IMR-90 (cell line): ENCODE results near the gene HNRNPAB. TPM values are rescaled to one million over a fixed set of nuclear protein-coding genes. Genes with fewer than 3 reads are reported as not detected.

Source experiments
- ATAC-seq: fragments of 200-7000 bp; cut with Tn5 transposase; 2 replicates; pipeline ENCODE4 v1.9.1; 2020; ENCODE audit warnings: low read depth, mild to moderate bottlenecking, moderate library complexity
- BruUV-seq: library from RNA; stranded (reverse); fragments of 400-500 nt; replicated peaks from 2 replicates; lab custom pipeline; 2021; lab: Mats Ljungman, UMichigan
- CTCF ChIA-PET: fragments of 300-600 bp; formaldehyde crosslinking; extraction: SDS; loops from one replicate; lab custom pipeline; 2021; ENCODE audit warnings: antibody characterized with exemption; lab: Yijun Ruan, JAX
- POLR2A ChIA-PET: fragments of 300-600 bp; sonication (Branson Sonifier 250); formaldehyde crosslinking; loops from one replicate; lab custom pipeline; 2022; ENCODE audit warnings: antibody characterized with exemption; ENCODE audit not compliant: unreplicated experiment; lab: Charles Lee
- DNase-seq: peaks from one replicate; pipeline ENCODE4 v3.0.0; 2013
- H2AFZ ChIP-seq: replicated peaks from 2 replicates; pipeline ENCODE3; 2013; ENCODE audit warnings: low read length, mild to moderate bottlenecking; ENCODE audit not compliant: poor library complexity
- H2AK5ac ChIP-seq: 2 replicates; pipeline ENCODE4 v1.6.1; 2013; ENCODE audit warnings: low read depth, low read length, inconsistent platforms
- H2AK9ac ChIP-seq: replicated peaks from 2 replicates; pipeline ENCODE3; 2013; ENCODE audit warnings: mild to moderate bottlenecking, low read depth, low read length, moderate library complexity; ENCODE audit not compliant: poor library complexity
- H2BK120ac ChIP-seq: 2 replicates; pipeline ENCODE4 v1.6.1; 2013; ENCODE audit warnings: low read depth, low read length, inconsistent platforms
- H2BK15ac ChIP-seq: 3 replicates; pipeline ENCODE4 v1.6.1; 2013; ENCODE audit warnings: low read depth, low read length, inconsistent platforms
- H2BK20ac ChIP-seq: 2 replicates; pipeline ENCODE4 v1.6.1; 2013; ENCODE audit warnings: low read depth, mild to moderate bottlenecking, inconsistent platforms, low read length, moderate library complexity
- H2BK5ac ChIP-seq: 2 replicates; pipeline ENCODE4 v1.6.1; 2013; ENCODE audit warnings: mild to moderate bottlenecking, low read depth, low read length, inconsistent platforms; ENCODE audit not compliant: poor library complexity, severe bottlenecking
- H3K14ac ChIP-seq: replicated peaks from 2 replicates; pipeline ENCODE4 v1.6.1; 2013; ENCODE audit warnings: low read depth, low read length, inconsistent platforms
- H3K18ac ChIP-seq: 2 replicates; pipeline ENCODE4 v1.6.1; 2013; ENCODE audit warnings: low read depth, low read length, control low read depth
- H3K23ac ChIP-seq: 2 replicates; pipeline ENCODE4 v1.6.1; 2013; ENCODE audit warnings: low read depth, low read length, inconsistent platforms
- H3K27ac ChIP-seq: 2 replicates; pipeline ENCODE4 v1.5.1; 2013; ENCODE audit warnings: mild to moderate bottlenecking, control low read depth, low read length; ENCODE audit not compliant: insufficient read depth
- H3K27me3 ChIP-seq: 2 replicates; pipeline ENCODE4 v1.6.1; 2013; ENCODE audit warnings: low read length; ENCODE audit not compliant: control insufficient read depth, insufficient read depth
- H3K36me3 ChIP-seq: 2 replicates; pipeline ENCODE4 v1.6.1; 2013; ENCODE audit warnings: low read length, mixed read lengths; ENCODE audit not compliant: control insufficient read depth, insufficient read depth
- H3K4ac ChIP-seq: 2 replicates; pipeline ENCODE4 v1.6.1; 2013; ENCODE audit warnings: low read depth, low read length, inconsistent platforms
- H3K4me1 ChIP-seq: 2 replicates; pipeline ENCODE4 v1.6.1; 2013; ENCODE audit warnings: low read length, mixed read lengths; ENCODE audit not compliant: control insufficient read depth, insufficient read depth
- H3K4me2 ChIP-seq: 2 replicates; pipeline ENCODE4 v1.6.1; 2013; ENCODE audit warnings: low read depth, mild to moderate bottlenecking, control low read depth, low read length, moderate library complexity
- H3K4me3 ChIP-seq: 2 replicates; pipeline ENCODE4 v1.5.1; 2013; ENCODE audit warnings: low read depth, mild to moderate bottlenecking, control low read depth, low read length, moderate library complexity; ENCODE audit not compliant: insufficient read depth
- H3K56ac ChIP-seq: 2 replicates; pipeline ENCODE4 v1.6.1; 2013; ENCODE audit warnings: low read length, inconsistent platforms; ENCODE audit not compliant: insufficient read depth; ENCODE audit errors: extremely low read depth
- H3K79me1 ChIP-seq, 2 experiments: 2 replicates each; pipeline ENCODE4 v1.6.1; 2013; ENCODE audit warnings: low read length in 2 of 2, inconsistent platforms in 1 of 2, low read depth in 1 of 2
- H3K9ac ChIP-seq: 2 replicates; pipeline ENCODE4 v1.6.1; 2013; ENCODE audit warnings: low read depth, low read length, control low read depth
- H3K9me1 ChIP-seq: 2 replicates; pipeline ENCODE4 v1.6.1; 2013; ENCODE audit warnings: low read length, inconsistent platforms; ENCODE audit not compliant: insufficient read depth
- H3K9me3 ChIP-seq: 2 replicates; pipeline ENCODE4 v1.6.1; 2013; ENCODE audit warnings: low read length; ENCODE audit not compliant: control insufficient read depth, insufficient read depth
- H4K20me1 ChIP-seq: 2 replicates; pipeline ENCODE4 v1.6.1; 2013; ENCODE audit warnings: low read length, inconsistent platforms; ENCODE audit not compliant: insufficient read depth
- H4K5ac ChIP-seq: 2 replicates; pipeline ENCODE4 v1.6.1; 2013; ENCODE audit warnings: mild to moderate bottlenecking, low read depth, low read length, control low read depth
- H4K8ac ChIP-seq, 2 experiments: 2 replicates each; pipeline ENCODE4 v1.6.1; 2013; ENCODE audit warnings: low read depth in 2 of 2, low read length in 2 of 2, control low read depth in 1 of 2, inconsistent platforms in 1 of 2
- H4K91ac ChIP-seq: 2 replicates; pipeline ENCODE4 v1.6.1; 2013; ENCODE audit warnings: low read depth, low read length, inconsistent platforms; ENCODE audit not compliant: insufficient read depth
- BHLHE40 ChIP-seq: fragments of 150-350 bp; IDR thresholded peaks from 2 replicates; pipeline ENCODE4 v1.6.1; 2016; ENCODE audit warnings: mild to moderate bottlenecking, low read depth, low read length
- ELK1 ChIP-seq: fragments of 150-350 bp; IDR thresholded peaks from 2 replicates; pipeline ENCODE4 v1.6.1; 2016; ENCODE audit warnings: low read depth, mild to moderate bottlenecking, low read length, moderate library complexity, borderline replicate concordance
- POLR2A ChIP-seq: IDR thresholded peaks from 2 replicates; pipeline ENCODE4 v1.6.1; 2012; ENCODE audit warnings: mild to moderate bottlenecking, low read depth, low read length
- RFX5 ChIP-seq: IDR thresholded peaks from 2 replicates; pipeline ENCODE4 v1.8.0; 2012; ENCODE audit warnings: low read depth, mild to moderate bottlenecking, low read length, moderate library complexity
- SMC3 ChIP-seq: fragments of 150-350 bp; IDR thresholded peaks from 2 replicates; pipeline ENCODE4 v1.6.1; 2016; ENCODE audit warnings: low read depth, mild to moderate bottlenecking, antibody characterized with exemption, low read length, moderate library complexity
- WGBS, 2 experiments: methylation state at CpG; one replicate each; pipeline versions ENCODE4 v1.1.5 to v1.1.7; 2013; ENCODE audit warnings: missing lambda C conversion rate in 2 of 2; ENCODE audit not compliant: insufficient read length in 1 of 2; ENCODE audit errors: extremely low coverage in 2 of 2; 5-methylcytosine and 5-hydroxymethylcytosine counted together
- dilution Hi-C: fragments of 300-500 bp; cut with HindIII; formaldehyde crosslinking; loops from one replicate; pipeline ENCODE4 v1.14.3; 2018; ENCODE audit warnings: low sequenced_read_pairs; ENCODE audit not compliant: unreplicated experiment
- in situ Hi-C: fragments of 300-500 bp; cut with MboI; formaldehyde crosslinking; loops from 3 replicates; pipeline ENCODE4 v1.14.3; 2019; ENCODE audit warnings: low sequenced_read_pairs, inconsistent platforms, mixed read lengths
- intact Hi-C: fragments of 100-400 bp; cut with micrococcal nuclease; formaldehyde crosslinking; loops from 2 replicates; pipeline ENCODE4 v1.10.0; 2022
- polyA plus RNA-seq, 3 experiments: library from polyadenylated mRNA; depleted of rRNA; stranded (reverse); fragments of >200 nt; gene quantifications; 2 replicates each; pipeline ENCODE4 v1.2.3, GENCODE V29; 2012; ENCODE audit warnings: low replicate concordance in 1 of 3
- total RNA-seq: library from RNA; depleted of rRNA; stranded (reverse); fragments of >200 nt; gene quantifications from 2 replicates; pipeline ENCODE4 v1.2.3, GENCODE V29; 2012
- TF ChIP-seq, protein P1 (sequence below): fragments of 150-350 bp; IDR thresholded peaks from 2 replicates; pipeline ENCODE4 v1.6.1; 2017; ENCODE audit warnings: mild to moderate bottlenecking, antibody characterized with exemption, low read length, low read depth
- TF ChIP-seq, protein P2 (sequence below): conservative IDR thresholded peaks from 2 replicates; pipeline ENCODE4 v1.5.1; 2012; ENCODE audit warnings: mild to moderate bottlenecking, low read depth, low read length, improper control_type of control experiment

The HNRNPAB gene
- total and polyA plus RNA-seq, 2 of the 4 experiments (the other 2 are of a cell fraction), result 32.1 to 128 TPM

DNA sequence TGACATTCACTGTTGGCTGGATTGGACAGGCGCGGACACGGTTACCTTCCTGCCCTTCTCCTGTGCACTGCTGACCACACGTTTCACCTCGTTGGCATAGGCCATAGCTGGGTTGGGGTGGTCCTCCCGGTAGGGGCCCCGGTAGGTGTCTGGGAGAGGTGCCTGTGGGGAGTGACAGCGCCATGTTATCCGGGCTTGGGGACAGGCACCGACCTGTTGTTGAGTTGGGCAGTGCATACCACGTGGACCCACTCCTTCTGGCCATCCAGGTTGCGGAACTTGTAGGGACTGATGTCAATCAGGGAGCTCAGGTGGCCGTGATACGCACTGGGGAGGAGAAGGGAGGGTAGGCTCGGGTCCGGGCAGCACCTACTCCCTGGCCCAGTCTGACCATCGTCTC is 20.1 kb downstream of the HNRNPAB start:
- Histone ChIP-seq H3K56ac (no peak overlapping the region), H4K20me1 (peaks cover 5% of the 10 kb centered on the region; the same call in 1 of the 2 replicates), H3K9me3 (0 out of 2 replicates have a peak, but pooled peaks cover 2% of the 10 kb centered on the region), H3K27ac (no peak overlapping the region), H3K4me1 (no peaks in the 10 kb centered on the region), H4K91ac (no peak overlapping the region), H3K79me1 (peaks cover 3 to 61% of the 10 kb centered on the region in 2 experiments; a peak in 3 of 4 replicates), H3K18ac (no peak overlapping the region), H2BK5ac (no peak overlapping the region), H4K8ac (no peak overlapping the region), H3K36me3 (peaks cover 51% of the 10 kb centered on the region), H2BK15ac (no peak overlapping the region), H3K4ac (no peak overlapping the region), H3K4me3 (no peak overlapping the region), H2AK5ac (no peak overlapping the region), H2BK20ac (no peak overlapping the region), H2BK120ac (no peak overlapping the region), H4K5ac (no peak overlapping the region), H3K9ac (no peak overlapping the region), H3K14ac (no peak overlapping the region), H3K4me2 (no peak overlapping the region), H3K23ac (no peak overlapping the region), H3K27me3 (no peaks in the 10 kb centered on the region), H3K9me1 (peaks cover 17% of the 10 kb centered on the region), H2AK9ac (no peak overlapping the region), H2AFZ (no peak overlapping the region)
- in situ Hi-C loops (no loop called here), intact Hi-C loops (no loop called here), dilution Hi-C loops (no loop called here)
- POLR2A ChIA-PET, result no interaction called here
- CTCF ChIA-PET, result no interaction called here
- no TSS peak for BruUV-seq
- no peak for ATAC-seq
- TF ChIP-seq, protein P1, sequence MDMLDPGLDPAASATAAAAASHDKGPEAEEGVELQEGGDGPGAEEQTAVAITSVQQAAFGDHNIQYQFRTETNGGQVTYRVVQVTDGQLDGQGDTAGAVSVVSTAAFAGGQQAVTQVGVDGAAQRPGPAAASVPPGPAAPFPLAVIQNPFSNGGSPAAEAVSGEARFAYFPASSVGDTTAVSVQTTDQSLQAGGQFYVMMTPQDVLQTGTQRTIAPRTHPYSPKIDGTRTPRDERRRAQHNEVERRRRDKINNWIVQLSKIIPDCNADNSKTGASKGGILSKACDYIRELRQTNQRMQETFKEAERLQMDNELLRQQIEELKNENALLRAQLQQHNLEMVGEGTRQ, result no peak
- TF ChIP-seq SMC3 (no peak), ELK1 (no peak), POLR2A (no peak), BHLHE40 (no peak), RFX5 (no peak)
- TF ChIP-seq, protein P2, sequence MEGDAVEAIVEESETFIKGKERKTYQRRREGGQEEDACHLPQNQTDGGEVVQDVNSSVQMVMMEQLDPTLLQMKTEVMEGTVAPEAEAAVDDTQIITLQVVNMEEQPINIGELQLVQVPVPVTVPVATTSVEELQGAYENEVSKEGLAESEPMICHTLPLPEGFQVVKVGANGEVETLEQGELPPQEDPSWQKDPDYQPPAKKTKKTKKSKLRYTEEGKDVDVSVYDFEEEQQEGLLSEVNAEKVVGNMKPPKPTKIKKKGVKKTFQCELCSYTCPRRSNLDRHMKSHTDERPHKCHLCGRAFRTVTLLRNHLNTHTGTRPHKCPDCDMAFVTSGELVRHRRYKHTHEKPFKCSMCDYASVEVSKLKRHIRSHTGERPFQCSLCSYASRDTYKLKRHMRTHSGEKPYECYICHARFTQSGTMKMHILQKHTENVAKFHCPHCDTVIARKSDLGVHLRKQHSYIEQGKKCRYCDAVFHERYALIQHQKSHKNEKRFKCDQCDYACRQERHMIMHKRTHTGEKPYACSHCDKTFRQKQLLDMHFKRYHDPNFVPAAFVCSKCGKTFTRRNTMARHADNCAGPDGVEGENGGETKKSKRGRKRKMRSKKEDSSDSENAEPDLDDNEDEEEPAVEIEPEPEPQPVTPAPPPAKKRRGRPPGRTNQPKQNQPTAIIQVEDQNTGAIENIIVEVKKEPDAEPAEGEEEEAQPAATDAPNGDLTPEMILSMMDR, result no peak
- 86% methylated on average over 3 of the region's 17 CpGs; no CpG with 5 or more reads in 1 of the 2 experiments for WGBS, 2 experiments
- no peak for DNase-seq
